ENCODE results near the gene PTGER2. TPM values are rescaled to one million over a fixed set of nuclear protein-coding genes. Genes with fewer than 3 reads are reported as not detected.

The PTGER2 gene
- total RNA-seq, 4 donors from 2014 or later, result 2.0 to 9.9 (median 3.5) TPM

GRCh38 chr14:52342849-52343596, 28.9 kb downstream of the PTGER2 start:
- TF ChIP-seq CTCF (IDR thresholded peaks at IDR 0.05; ENCODE audit: low read depth), result no peak

- TF ChIP-seq CTCF (IDR thresholded peaks at IDR 0.05; ENCODE audit: low read depth), result no peak
Measured at GRCh38 chr14:52346778-52347177, 32.7 kb downstream of the PTGER2 start.

- no peak for TF ChIP-seq CTCF (IDR thresholded peaks at IDR 0.05; ENCODE audit: low read depth)
Measured at GRCh38 chr14:52348279-52348678, 34.2 kb downstream of the PTGER2 start.

- no peak for TF ChIP-seq CTCF (IDR thresholded peaks at IDR 0.05; ENCODE audit: low read depth)
Measured at GRCh38 chr14:52348776-52349175, 34.7 kb downstream of the PTGER2 start.

- no peak for TF ChIP-seq CTCF (IDR thresholded peaks at IDR 0.05; ENCODE audit: low read depth)
Measured at GRCh38 chr14:52349731-52350130, 35.6 kb downstream of the PTGER2 start.

GRCh38 chr14:52350445-52350844, 36.3 kb downstream of the PTGER2 start:
- no peak for TF ChIP-seq CTCF (IDR thresholded peaks at IDR 0.05; ENCODE audit: low read depth)

GRCh38 chr14:52351233-52352060, 37.3 kb downstream of the PTGER2 start:
- no peak for TF ChIP-seq CTCF (IDR thresholded peaks at IDR 0.05; ENCODE audit: low read depth)
